Dendritic cell treated with granulocyte-macrophage colony-stimulating factor and Interleukin-4, amounts not matched to agents 40 ng/mL and 50 ng/mL, for 4 days (primary cell): Measurements from ENCODE around the gene TMEM135.

Source experiments
- H3K27ac Mint-ChIP-seq: one replicate; pipeline ENCODE4 v1.8.0; 2022; ENCODE audit warnings: mild to moderate bottlenecking, mixed read lengths
- H3K27me3 Mint-ChIP-seq: one replicate; pipeline ENCODE4 v1.8.0; 2022; ENCODE audit warnings: mild to moderate bottlenecking, mixed read lengths
- H3K36me3 Mint-ChIP-seq: one replicate; pipeline ENCODE4 v1.8.0; 2022; ENCODE audit warnings: low read depth, mixed read lengths
- H3K4me1 Mint-ChIP-seq: one replicate; pipeline ENCODE4 v1.8.0; 2022; ENCODE audit warnings: low read depth, mixed read lengths
- H3K4me3 Mint-ChIP-seq: one replicate; pipeline ENCODE4 v1.8.0; 2022; ENCODE audit warnings: mild to moderate bottlenecking, moderate library complexity, mixed read lengths
- H3K9me3 Mint-ChIP-seq: one replicate; pipeline ENCODE4 v1.8.0; 2022; ENCODE audit warnings: mixed read lengths
- intact Hi-C: fragments of 100-400 bp; cut with micrococcal nuclease; formaldehyde crosslinking; loops from one replicate; pipeline ENCODE4 v1.15.0; 2022

The TMEM135 gene

DNA sequence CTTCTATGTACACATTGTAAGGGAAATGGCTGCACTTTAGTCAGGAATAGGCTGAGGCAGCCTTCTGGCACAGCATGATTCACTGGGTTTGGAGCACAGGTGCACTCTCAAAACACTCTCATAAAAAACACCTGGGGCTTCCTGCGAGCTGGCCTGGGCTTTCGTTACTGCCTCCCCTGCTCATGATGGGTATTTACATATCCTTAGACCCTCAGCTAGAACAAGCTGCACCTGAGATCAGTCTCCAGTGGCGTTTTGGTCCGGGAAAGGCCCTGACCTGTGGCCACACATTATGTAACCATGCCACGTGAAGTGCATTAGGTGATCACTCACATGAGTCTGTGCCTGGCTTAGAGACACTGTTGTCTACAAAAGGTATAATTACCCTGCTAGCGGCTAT, 321.7 kb downstream of the TMEM135 start:
- Mint-ChIP-seq H3K9me3 (no peaks in the 10 kb centered on the region), H3K4me1 (no peaks in the 10 kb centered on the region), H3K36me3 (no peaks in the 10 kb centered on the region), H3K4me3 (no peak overlapping the region), H3K27me3 (no peaks in the 10 kb centered on the region), H3K27ac (no peak overlapping the region)
- intact Hi-C loops, result no loop called here

GRCh38 chr11:87361891-87362290, 324.2 kb downstream of the TMEM135 start:
- no peaks in the 10 kb centered on the region for H3K9me3 Mint-ChIP-seq
- H3K27me3 Mint-ChIP-seq, result no peaks in the 10 kb centered on the region
- H3K27ac Mint-ChIP-seq, result no peak overlapping the region
- intact Hi-C loops, result no loop called here
- no peaks in the 10 kb centered on the region for H3K4me1 Mint-ChIP-seq
- no peak overlapping the region for H3K4me3 Mint-ChIP-seq
- no peaks in the 10 kb centered on the region for H3K36me3 Mint-ChIP-seq

- no peaks in the 10 kb centered on the region for H3K27me3 Mint-ChIP-seq
- intact Hi-C loops, result no loop called here
- no peak overlapping the region for H3K27ac Mint-ChIP-seq
- H3K36me3 Mint-ChIP-seq, result no peaks in the 10 kb centered on the region
- H3K4me3 Mint-ChIP-seq, result no peak overlapping the region
- H3K4me1 Mint-ChIP-seq, result no peaks in the 10 kb centered on the region
- no peaks in the 10 kb centered on the region for H3K9me3 Mint-ChIP-seq
Observed at GRCh38 chr11:87366346-87366745, 328.6 kb downstream of the TMEM135 start.

GRCh38 chr11:87366763-87367405, 329.1 kb downstream of the TMEM135 start:
- Mint-ChIP-seq H3K36me3 (no peaks in the 10 kb centered on the region), H3K4me1 (no peaks in the 10 kb centered on the region), H3K27ac (no peak overlapping the region), H3K4me3 (no peak overlapping the region), H3K27me3 (no peaks in the 10 kb centered on the region), H3K9me3 (no peaks in the 10 kb centered on the region)
- intact Hi-C loops, result no loop called here

DNA sequence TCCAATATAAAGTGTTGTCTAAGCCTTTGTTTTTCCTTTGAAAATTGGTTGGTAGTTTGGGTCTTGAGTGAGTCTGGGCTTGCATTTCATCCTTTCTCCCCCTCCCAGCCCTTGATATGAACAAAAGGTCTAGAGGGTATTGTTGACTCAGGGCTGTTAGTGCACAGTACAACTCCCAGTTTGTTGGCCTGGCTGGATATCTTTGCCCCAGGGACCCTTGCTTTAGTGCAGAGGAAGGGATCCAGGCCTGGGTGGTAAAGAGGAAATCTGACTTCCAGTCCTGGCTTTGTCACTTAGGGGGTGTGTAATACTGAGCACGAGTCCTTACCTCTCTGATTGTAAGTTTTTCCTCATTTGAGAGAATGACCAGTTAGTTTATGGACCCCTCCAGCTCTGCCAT, 330.4 kb downstream of the TMEM135 start:
- Mint-ChIP-seq H3K27ac (no peak overlapping the region), H3K36me3 (no peaks in the 10 kb centered on the region), H3K27me3 (no peaks in the 10 kb centered on the region), H3K9me3 (no peaks in the 10 kb centered on the region), H3K4me3 (no peak overlapping the region), H3K4me1 (no peaks in the 10 kb centered on the region)
- intact Hi-C loops, result no loop called here

DNA sequence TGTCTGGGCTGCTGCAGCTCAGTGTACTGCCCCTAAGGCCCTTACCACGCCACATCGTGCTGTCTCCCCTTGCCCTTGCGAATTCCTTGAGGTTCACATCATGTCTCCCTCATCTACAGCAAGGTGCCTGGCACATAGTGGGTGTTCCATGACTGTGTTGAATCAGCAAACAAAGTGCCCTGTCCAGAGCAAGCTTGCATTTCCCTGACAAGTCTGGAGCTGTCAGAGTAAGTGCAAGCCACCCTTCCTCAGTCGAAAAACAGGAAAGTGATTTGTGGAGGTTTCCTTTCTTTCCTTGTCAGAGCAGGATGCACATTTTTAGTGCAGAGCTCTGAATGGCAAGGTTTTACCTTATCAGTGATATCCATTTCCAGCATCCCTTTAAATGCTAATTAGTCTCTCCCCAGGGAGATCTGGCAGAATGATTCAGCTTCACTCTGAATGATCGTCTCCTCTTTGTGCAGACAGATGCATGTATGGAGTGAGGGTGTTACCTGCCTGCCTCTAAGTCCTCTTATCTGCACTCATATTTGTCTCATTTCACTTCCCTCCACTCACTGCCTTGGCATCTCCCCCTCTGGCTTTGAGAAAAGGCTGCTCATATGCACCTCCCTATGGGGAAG, 331.2 kb downstream of the TMEM135 start:
- Mint-ChIP-seq H3K27ac (no peak overlapping the region), H3K4me1 (no peaks in the 10 kb centered on the region), H3K36me3 (no peaks in the 10 kb centered on the region), H3K27me3 (no peaks in the 10 kb centered on the region), H3K4me3 (no peak overlapping the region), H3K9me3 (no peaks in the 10 kb centered on the region)
- intact Hi-C loops, result no loop called here

DNA sequence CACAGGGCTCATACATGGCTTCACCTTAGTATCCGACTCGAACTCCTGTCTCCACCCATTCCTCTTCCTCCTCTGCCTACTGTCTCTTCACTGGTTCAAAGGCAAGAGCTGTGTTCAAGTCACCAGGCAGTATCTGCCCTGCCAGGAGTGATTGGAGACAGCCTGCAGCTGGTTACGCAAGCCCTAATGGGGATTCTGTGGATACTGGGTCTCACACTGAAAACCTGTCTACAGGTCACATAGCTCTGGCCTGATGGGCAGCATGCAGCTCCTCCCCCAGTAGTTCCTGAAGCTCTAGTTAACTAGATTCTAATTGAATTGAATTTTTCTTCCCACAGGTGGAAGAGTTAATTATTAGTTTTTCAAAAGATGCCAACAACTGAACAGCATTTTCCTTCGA, 332.2 kb downstream of the TMEM135 start:
- H3K27ac Mint-ChIP-seq, result no peak overlapping the region
- H3K4me1 Mint-ChIP-seq, result no peaks in the 10 kb centered on the region
- H3K36me3 Mint-ChIP-seq, result no peaks in the 10 kb centered on the region
- H3K4me3 Mint-ChIP-seq, result no peak overlapping the region
- intact Hi-C loops, result no loop called here
- H3K9me3 Mint-ChIP-seq, result no peaks in the 10 kb centered on the region
- no peaks in the 10 kb centered on the region for H3K27me3 Mint-ChIP-seq

DNA sequence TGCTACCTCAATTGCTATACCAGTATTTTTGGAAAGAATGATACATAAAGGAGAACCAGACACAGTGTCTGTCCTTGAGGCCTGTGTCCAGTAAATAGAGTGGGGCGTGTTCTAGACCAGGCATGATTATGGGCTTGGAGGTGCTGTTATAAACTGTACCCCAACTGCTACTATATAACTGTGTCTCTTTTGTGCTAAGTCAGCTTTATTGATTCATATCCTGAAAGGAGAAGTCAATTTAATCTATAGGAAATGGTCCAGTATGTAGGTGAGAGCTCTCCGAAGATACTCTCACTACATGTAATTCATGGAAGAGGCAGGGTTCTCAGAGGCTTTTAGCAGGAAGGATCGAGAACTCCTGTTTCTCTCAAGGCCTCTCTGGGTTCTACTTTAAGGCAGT, 334.3 kb downstream of the TMEM135 start:
- no peaks in the 10 kb centered on the region for H3K9me3 Mint-ChIP-seq
- H3K36me3 Mint-ChIP-seq, result no peaks in the 10 kb centered on the region
- H3K4me3 Mint-ChIP-seq, result no peak overlapping the region
- H3K4me1 Mint-ChIP-seq, result no peaks in the 10 kb centered on the region
- no peak overlapping the region for H3K27ac Mint-ChIP-seq
- H3K27me3 Mint-ChIP-seq, result no peaks in the 10 kb centered on the region
- intact Hi-C loops, result no loop called here
